OCI-LY7 (cell line): Measurements from ENCODE around the gene ADGRG6. TPM values are rescaled to one million over a fixed set of nuclear protein-coding genes. Genes with fewer than 3 reads are reported as not detected.

Experiments
- BruUV-seq: library from RNA; stranded (reverse); fragments of 400-500 nt; replicated peaks from 2 replicates; lab custom pipeline; 2021; lab: Mats Ljungman, UMichigan
- CTCF ChIA-PET: fragments of 300-600 bp; sonication (Branson Sonifier 250); formaldehyde crosslinking; loops from one replicate; lab custom pipeline; 2022; ENCODE audit warnings: antibody characterized with exemption; ENCODE audit not compliant: unreplicated experiment; lab: Charles Lee
- POLR2A ChIA-PET: fragments of 300-600 bp; sonication (Branson Sonifier 250); formaldehyde crosslinking; loops from one replicate; lab custom pipeline; 2022; ENCODE audit warnings: antibody characterized with exemption; lab: Charles Lee
- DNase-seq: peaks from one replicate; pipeline ENCODE4 v3.0.0-alpha.2; 2015; ENCODE audit warnings: low spot score
- H2AFZ ChIP-seq: fragments of 200-600 bp; sonication (generic), shearing (Covaris generic); 2 replicates; pipeline ENCODE4 v1.6.1; 2014; ENCODE audit warnings: mild to moderate bottlenecking, antibody characterized with exemption, low read length, moderate library complexity
- H3K27ac ChIP-seq: fragments of 200-600 bp; sonication (generic); 2 replicates; pipeline ENCODE4 v1.5.1; 2014; ENCODE audit warnings: mixed run types, low read depth, mild to moderate bottlenecking, moderate library complexity, low read length, inconsistent platforms; ENCODE audit not compliant: poor library complexity, severe bottlenecking
- H3K36me3 ChIP-seq: fragments of 200-600 bp; sonication (generic); 2 replicates; pipeline ENCODE4 v1.6.1; 2014; ENCODE audit warnings: mild to moderate bottlenecking, antibody characterized with exemption, low read length, moderate library complexity, mixed read lengths; ENCODE audit not compliant: insufficient read depth
- H3K4me1 ChIP-seq: fragments of 200-600 bp; sonication (generic); 2 replicates; pipeline ENCODE4 v1.5.1; 2014; ENCODE audit warnings: mild to moderate bottlenecking, low read length; ENCODE audit not compliant: insufficient read depth, poor library complexity, severe bottlenecking
- H3K4me2 ChIP-seq: fragments of 200-600 bp; sonication (generic); 2 replicates; pipeline ENCODE4 v1.6.1; 2014; ENCODE audit warnings: mild to moderate bottlenecking, low read length
- H3K4me3 ChIP-seq: fragments of 200-600 bp; sonication (generic); 2 replicates; pipeline ENCODE4 v1.5.1; 2014; ENCODE audit warnings: mild to moderate bottlenecking, low read depth, low read length; ENCODE audit not compliant: poor library complexity, severe bottlenecking
- H3K79me2 ChIP-seq: fragments of 200-600 bp; sonication (generic); 2 replicates; pipeline ENCODE4 v1.6.1; 2016; ENCODE audit warnings: low read depth, mild to moderate bottlenecking, low read length, moderate library complexity, mixed read lengths; ENCODE audit not compliant: insufficient read depth
- H3K9me2 ChIP-seq: fragments of 200-600 bp; sonication (generic); 2 replicates; pipeline ENCODE4 v1.6.1; 2016; ENCODE audit warnings: mild to moderate bottlenecking, low read length, mixed read lengths; ENCODE audit not compliant: insufficient read depth
- H3K9me3 ChIP-seq: fragments of 200-600 bp; sonication (generic); 2 replicates; pipeline ENCODE4 v1.6.1; 2014; ENCODE audit warnings: mild to moderate bottlenecking, mixed run types, low read length, mixed read lengths
- H4K20me1 ChIP-seq: fragments of 200-600 bp; sonication (generic); 2 replicates; pipeline ENCODE4 v1.6.1; 2014; ENCODE audit warnings: mild to moderate bottlenecking, antibody characterized with exemption, low read length, moderate library complexity, mixed read lengths; ENCODE audit not compliant: insufficient read depth
- EZH2phosphoT487 ChIP-seq: fragments of 200-600 bp; sonication (generic); IDR thresholded peaks from 2 replicates; pipeline ENCODE4 v1.6.1; 2018; ENCODE audit warnings: low read depth, borderline replicate concordance, mild to moderate bottlenecking, mixed run types, antibody characterized with exemption, low read length, moderate library complexity, mixed read lengths
- intact Hi-C: fragments of 100-400 bp; cut with micrococcal nuclease; formaldehyde crosslinking; loops from one replicate; pipeline ENCODE4 v1.10.0; 2022; ENCODE audit not compliant: unreplicated experiment
- total RNA-seq, 2 experiments: library from RNA; depleted of rRNA in 1 of 2; stranded (reverse); fragments of >200 nt in 1 of 2; shearing (Covaris generic) in 1 of 2; gene quantifications; 2 replicates each; pipeline ENCODE4 v1.2.3, GENCODE V29; 2014 to 2022
- TF ChIP-seq, protein P1 (sequence below): fragments of 200-600 bp; sonication (generic); conservative IDR thresholded peaks from 2 replicates; pipeline ENCODE4 v1.5.1; 2014; ENCODE audit warnings: mild to moderate bottlenecking, antibody characterized with exemption, low read length, moderate library complexity, mixed read lengths

ADGRG6 gene
- total RNA-seq, 2 experiments from 2014 or later, result not detected

DNA sequence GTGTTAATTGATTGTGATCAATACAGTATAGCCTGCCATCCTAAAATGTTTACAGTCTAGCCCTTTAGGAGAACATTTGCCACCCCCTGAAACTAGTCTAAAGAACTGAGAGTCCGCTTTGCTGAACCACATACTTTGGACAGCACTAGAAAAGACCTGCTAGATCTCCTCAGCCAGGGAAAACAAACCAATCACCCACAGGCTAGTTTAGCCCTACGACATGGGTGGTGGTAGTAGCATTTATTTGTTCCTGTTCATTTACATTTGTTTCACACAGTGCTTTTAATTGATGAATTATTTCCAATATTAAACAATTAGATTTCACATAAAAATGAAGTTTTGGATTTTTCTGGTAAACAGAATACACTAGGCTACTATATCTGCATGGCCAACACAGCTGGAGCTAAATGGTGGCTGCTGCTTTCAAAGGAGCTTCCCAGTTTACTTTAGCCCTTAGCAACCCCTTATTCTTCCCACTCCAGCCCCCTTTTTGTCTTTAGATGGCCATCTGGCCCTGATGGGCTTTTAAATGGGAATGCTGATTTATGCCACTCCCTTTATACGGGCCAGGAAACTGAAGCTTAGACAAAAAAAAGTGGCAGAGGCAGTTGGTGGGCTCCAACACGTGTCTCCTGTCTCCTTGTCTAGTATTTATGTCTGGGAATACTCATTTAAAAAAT, 72.4 kb downstream of the ADGRG6 start:
- Histone ChIP-seq H3K4me1 (no peaks in the 10 kb centered on the region), H3K27ac (no peak overlapping the region), H3K79me2 (no peaks in the 10 kb centered on the region), H3K4me3 (no peak overlapping the region), H3K9me3 (no peaks in the 10 kb centered on the region), H3K9me2 (no peaks in the 10 kb centered on the region), H4K20me1 (no peaks in the 10 kb centered on the region), H3K4me2 (no peak overlapping the region), H2AFZ (no peak overlapping the region), H3K36me3 (no peaks in the 10 kb centered on the region)
- intact Hi-C loops, result no loop called here
- TF ChIP-seq, protein P1, sequence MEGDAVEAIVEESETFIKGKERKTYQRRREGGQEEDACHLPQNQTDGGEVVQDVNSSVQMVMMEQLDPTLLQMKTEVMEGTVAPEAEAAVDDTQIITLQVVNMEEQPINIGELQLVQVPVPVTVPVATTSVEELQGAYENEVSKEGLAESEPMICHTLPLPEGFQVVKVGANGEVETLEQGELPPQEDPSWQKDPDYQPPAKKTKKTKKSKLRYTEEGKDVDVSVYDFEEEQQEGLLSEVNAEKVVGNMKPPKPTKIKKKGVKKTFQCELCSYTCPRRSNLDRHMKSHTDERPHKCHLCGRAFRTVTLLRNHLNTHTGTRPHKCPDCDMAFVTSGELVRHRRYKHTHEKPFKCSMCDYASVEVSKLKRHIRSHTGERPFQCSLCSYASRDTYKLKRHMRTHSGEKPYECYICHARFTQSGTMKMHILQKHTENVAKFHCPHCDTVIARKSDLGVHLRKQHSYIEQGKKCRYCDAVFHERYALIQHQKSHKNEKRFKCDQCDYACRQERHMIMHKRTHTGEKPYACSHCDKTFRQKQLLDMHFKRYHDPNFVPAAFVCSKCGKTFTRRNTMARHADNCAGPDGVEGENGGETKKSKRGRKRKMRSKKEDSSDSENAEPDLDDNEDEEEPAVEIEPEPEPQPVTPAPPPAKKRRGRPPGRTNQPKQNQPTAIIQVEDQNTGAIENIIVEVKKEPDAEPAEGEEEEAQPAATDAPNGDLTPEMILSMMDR, result no peak
- TF ChIP-seq EZH2phosphoT487, result no peak
- POLR2A ChIA-PET, result interaction anchor here (0.6 to 1.0 kb wide), 3 partner anchors 15 to 197 kb away, joined by 3 to 6 read pairs (median 5); no protein-coding TSS in a partner anchor
- no peak for DNase-seq
- no TSS peak for BruUV-seq
- CTCF ChIA-PET, result no interaction called here

GRCh38 chr6:142374965-142375733, 73.3 kb downstream of the ADGRG6 start:
- H3K4me3 ChIP-seq, result no peak overlapping the region
- H2AFZ ChIP-seq, result no peak overlapping the region
- H3K4me1 ChIP-seq, result no peaks in the 10 kb centered on the region
- no peak for TF ChIP-seq EZH2phosphoT487
- TF ChIP-seq, protein P1, result no peak
- DNase-seq, result no peak
- no peaks in the 10 kb centered on the region for H3K9me2 ChIP-seq
- no peaks in the 10 kb centered on the region for H4K20me1 ChIP-seq
- ChIA-PET POLR2A (interaction anchor here (0.6 to 1.0 kb wide), 3 partner anchors 17 to 514 kb away, joined by 3 to 5 read pairs (median 3); no protein-coding TSS in a partner anchor), CTCF (no interaction called here)
- BruUV-seq, result no TSS peak
- no peak overlapping the region for H3K27ac ChIP-seq
- H3K36me3 ChIP-seq, result no peaks in the 10 kb centered on the region
- no peaks in the 10 kb centered on the region for H3K9me3 ChIP-seq
- no peaks in the 10 kb centered on the region for H3K79me2 ChIP-seq
- intact Hi-C loops, result no loop called here
- H3K4me2 ChIP-seq, result no peak overlapping the region
